ENCODE data around the gene KLHL11.

KLHL11 gene

DNA sequence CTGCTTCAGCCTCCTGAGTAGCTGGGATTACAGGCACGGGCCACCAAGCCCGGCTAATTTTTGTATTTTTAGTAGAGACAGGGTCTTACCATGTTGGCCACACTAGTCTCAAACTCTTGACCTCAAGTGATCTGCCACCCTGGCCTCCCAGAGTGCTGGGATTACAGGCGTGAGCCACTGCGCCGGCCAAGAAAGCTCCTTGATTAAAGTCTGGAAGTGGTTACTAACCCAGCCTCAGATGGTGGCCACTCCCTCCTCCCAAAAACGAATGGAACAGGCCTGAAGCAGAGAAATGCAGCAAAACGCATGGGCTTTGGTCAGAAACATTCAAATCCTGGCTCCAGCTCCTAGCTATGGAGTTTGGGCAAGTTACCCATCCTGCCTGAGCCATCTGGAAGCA is 41.1 kb downstream of the KLHL11 start:
- no peaks in the 10 kb centered on the region for H3K27me3 ChIP-seq (ENCODE audit: control insufficient read depth, insufficient read depth, low read length)
- no peaks in the 10 kb centered on the region for H3K79me2 ChIP-seq
- H3K36me3 ChIP-seq (ENCODE audit: control insufficient read depth, insufficient read depth, low read length): no peaks in the 10 kb centered on the region
- H3K4me3 ChIP-seq (ENCODE audit: low read depth, low read length): no peak overlapping the region
- H3K9ac ChIP-seq: no peak overlapping the region
- TF ChIP-seq, protein P1, sequence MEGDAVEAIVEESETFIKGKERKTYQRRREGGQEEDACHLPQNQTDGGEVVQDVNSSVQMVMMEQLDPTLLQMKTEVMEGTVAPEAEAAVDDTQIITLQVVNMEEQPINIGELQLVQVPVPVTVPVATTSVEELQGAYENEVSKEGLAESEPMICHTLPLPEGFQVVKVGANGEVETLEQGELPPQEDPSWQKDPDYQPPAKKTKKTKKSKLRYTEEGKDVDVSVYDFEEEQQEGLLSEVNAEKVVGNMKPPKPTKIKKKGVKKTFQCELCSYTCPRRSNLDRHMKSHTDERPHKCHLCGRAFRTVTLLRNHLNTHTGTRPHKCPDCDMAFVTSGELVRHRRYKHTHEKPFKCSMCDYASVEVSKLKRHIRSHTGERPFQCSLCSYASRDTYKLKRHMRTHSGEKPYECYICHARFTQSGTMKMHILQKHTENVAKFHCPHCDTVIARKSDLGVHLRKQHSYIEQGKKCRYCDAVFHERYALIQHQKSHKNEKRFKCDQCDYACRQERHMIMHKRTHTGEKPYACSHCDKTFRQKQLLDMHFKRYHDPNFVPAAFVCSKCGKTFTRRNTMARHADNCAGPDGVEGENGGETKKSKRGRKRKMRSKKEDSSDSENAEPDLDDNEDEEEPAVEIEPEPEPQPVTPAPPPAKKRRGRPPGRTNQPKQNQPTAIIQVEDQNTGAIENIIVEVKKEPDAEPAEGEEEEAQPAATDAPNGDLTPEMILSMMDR (IDR thresholded peaks at IDR 0.05): no peak
- H2AFZ ChIP-seq: no peak overlapping the region
- no peaks in the 10 kb centered on the region for H3K4me1 ChIP-seq
- H3K27ac ChIP-seq: no peak overlapping the region
- H3K9me3 ChIP-seq (ENCODE audit: control insufficient read depth, low read length): no peaks in the 10 kb centered on the region
- no peak overlapping the region for H3K4me2 ChIP-seq (ENCODE audit: low read length)

DNA sequence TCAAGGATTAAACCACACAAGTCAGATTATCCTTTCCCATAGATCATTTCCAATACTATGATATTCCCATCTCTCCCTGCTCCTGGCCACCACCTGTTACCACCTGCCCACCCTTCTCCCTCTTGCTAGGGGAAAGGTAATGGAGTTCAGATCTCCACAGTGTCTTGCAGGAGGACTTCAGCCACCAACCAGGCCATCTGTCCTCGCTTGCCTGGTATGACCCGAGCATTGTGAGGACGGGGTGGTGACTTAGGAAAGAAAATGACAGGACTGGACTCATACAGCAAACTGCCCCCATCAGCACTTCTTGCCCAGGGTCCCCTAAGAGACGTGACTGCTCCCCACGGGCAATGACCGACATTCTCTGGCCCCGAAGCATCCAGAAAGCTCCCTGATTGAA is 41.6 kb downstream of the KLHL11 start:
- no peak overlapping the region for H3K27ac ChIP-seq
- no peaks in the 10 kb centered on the region for H3K27me3 ChIP-seq (ENCODE audit: control insufficient read depth, insufficient read depth, low read length)
- H3K4me2 ChIP-seq (ENCODE audit: low read length): no peak overlapping the region
- no peaks in the 10 kb centered on the region for H3K79me2 ChIP-seq
- H3K36me3 ChIP-seq (ENCODE audit: control insufficient read depth, insufficient read depth, low read length): no peaks in the 10 kb centered on the region
- H3K4me1 ChIP-seq: no peaks in the 10 kb centered on the region
- H3K9ac ChIP-seq: no peak overlapping the region
- H2AFZ ChIP-seq: no peak overlapping the region
- no peak overlapping the region for H3K4me3 ChIP-seq (ENCODE audit: low read depth, low read length)
- no peaks in the 10 kb centered on the region for H3K9me3 ChIP-seq (ENCODE audit: control insufficient read depth, low read length)
- TF ChIP-seq, protein P1 (IDR thresholded peaks at IDR 0.05): no peak

DNA sequence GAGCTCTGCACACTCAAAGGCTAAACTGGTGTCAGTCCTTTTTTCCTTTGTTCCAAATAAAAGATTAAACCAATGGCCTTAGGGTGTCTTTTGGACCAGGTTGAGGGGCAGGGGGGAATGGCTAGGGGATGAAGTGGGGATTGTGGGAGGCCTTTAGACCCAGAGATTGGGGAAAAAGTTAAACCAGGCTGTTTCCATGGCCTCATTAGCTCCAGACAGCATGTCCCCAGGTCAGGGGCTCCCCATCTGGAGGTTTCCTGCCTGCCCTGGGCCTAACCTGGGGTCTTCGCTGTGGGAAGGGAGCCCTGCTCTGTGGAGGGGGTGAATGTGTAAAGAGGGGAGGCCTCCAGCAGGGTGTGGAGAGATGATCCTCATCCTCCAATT is 42.1 kb downstream of the KLHL11 start:
- Histone ChIP-seq H3K4me1 (no peaks in the 10 kb centered on the region), H3K9ac (no peak overlapping the region), H3K27ac (no peak overlapping the region), H3K4me2 (ENCODE audit: low read length) (no peak overlapping the region), H3K79me2 (no peaks in the 10 kb centered on the region), H3K27me3 (ENCODE audit: control insufficient read depth, insufficient read depth, low read length) (no peaks in the 10 kb centered on the region), H3K9me3 (ENCODE audit: control insufficient read depth, low read length) (no peaks in the 10 kb centered on the region), H3K36me3 (ENCODE audit: control insufficient read depth, insufficient read depth, low read length) (no peaks in the 10 kb centered on the region), H3K4me3 (ENCODE audit: low read depth, low read length) (no peak overlapping the region), H2AFZ (no peak overlapping the region)
- TF ChIP-seq, protein P1 (IDR thresholded peaks at IDR 0.05): no peak

DNA sequence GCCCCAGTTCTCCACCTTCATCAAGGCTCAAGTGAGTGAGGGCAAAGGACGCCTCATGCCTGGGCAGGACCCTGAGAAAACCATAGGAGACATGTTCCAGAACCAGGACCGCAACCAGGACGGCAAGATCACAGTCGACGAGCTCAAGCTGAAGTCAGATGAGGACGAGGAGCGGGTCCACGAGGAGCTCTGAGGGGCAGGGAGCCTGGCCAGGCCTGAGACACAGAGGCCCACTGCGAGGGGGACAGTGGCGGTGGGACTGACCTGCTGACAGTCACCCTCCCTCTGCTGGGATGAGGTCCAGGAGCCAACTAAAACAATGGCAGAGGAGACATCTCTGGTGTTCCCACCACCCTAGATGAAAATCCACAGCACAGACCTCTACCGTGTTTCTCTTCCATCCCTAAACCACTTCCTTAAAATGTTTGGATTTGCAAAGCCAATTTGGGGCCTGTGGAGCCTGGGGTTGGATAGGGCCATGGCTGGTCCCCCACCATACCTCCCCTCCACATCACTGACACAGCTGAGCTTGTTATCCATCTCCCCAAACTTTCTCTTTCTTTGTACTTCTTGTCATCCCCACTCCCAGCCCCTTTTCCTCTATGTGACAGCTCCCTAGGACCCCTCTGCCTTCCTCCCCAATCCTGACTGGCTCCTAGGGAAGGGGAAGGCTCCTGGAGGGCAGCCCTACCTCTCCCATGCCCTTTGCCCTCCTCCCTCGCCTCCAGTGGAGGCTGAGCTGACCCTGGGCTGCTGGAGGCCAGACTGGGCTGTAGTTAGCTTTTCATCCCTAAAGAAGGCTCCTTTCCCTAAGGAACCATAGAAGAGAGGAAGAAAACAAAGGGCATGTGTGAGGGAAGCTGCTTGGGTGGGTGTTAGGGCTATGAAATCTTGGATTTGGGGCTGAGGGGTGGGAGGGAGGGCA is 42.7 kb downstream of the KLHL11 start:
- Histone ChIP-seq H3K27me3 (ENCODE audit: control insufficient read depth, insufficient read depth, low read length) (no peaks in the 10 kb centered on the region), H3K4me3 (ENCODE audit: low read depth, low read length) (no peak overlapping the region), H3K36me3 (ENCODE audit: control insufficient read depth, insufficient read depth, low read length) (no peaks in the 10 kb centered on the region), H3K9ac (no peak overlapping the region), H3K9me3 (ENCODE audit: control insufficient read depth, low read length) (no peaks in the 10 kb centered on the region), H3K4me2 (ENCODE audit: low read length) (no peak overlapping the region), H2AFZ (no peak overlapping the region), H3K4me1 (no peaks in the 10 kb centered on the region), H3K79me2 (no peaks in the 10 kb centered on the region), H3K27ac (no peak overlapping the region)
- TF ChIP-seq, protein P1 (IDR thresholded peaks at IDR 0.05): no peak

DNA sequence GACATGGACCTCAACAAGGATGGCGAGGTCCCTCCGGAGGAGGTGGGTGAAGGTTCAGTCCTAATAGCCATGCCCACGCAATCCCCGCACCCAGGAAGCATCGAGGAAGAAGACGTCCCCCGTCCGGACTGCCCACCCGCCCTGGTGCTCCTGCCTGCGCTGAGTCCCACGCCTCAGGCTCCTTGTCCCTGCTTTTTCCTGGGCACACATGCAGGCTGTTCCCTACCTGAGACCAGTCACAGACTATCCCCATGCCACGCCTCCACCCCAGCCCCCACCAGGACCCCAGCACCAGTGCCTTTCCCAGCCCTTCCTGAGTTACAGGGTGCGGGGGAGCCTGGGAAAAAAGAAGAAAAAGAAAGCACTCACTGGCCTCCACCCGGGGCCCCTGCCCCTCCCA is 43.4 kb downstream of the KLHL11 start:
- H2AFZ ChIP-seq: no peak overlapping the region

More for the DNA sequence above, 43.4 kb downstream of the KLHL11 start:
- H3K4me1 ChIP-seq: no peaks in the 10 kb centered on the region
- H3K9ac ChIP-seq: no peak overlapping the region
- TF ChIP-seq, protein P1 (IDR thresholded peaks at IDR 0.05): no peak
- H3K4me2 ChIP-seq (ENCODE audit: low read length): no peak overlapping the region
- no peak overlapping the region for H3K27ac ChIP-seq
- H3K79me2 ChIP-seq: no peaks in the 10 kb centered on the region
- H3K27me3 ChIP-seq (ENCODE audit: control insufficient read depth, insufficient read depth, low read length): no peaks in the 10 kb centered on the region
- H3K9me3 ChIP-seq (ENCODE audit: control insufficient read depth, low read length): no peaks in the 10 kb centered on the region
- H3K4me3 ChIP-seq (ENCODE audit: low read depth, low read length): no peak overlapping the region
- H3K36me3 ChIP-seq (ENCODE audit: control insufficient read depth, insufficient read depth, low read length): no peaks in the 10 kb centered on the region

All from parathyroid adenoma (tissue), 2 donors.